Activated CD4-positive, alpha-beta T cell treated with anti-CD3 and anti-CD28 coated beads, Interleukin-2, amount 50 U/mL, for 1 hour (primary cell): ENCODE results near the gene TGM2.

Source experiments
- DNase-seq: peaks from one replicate; pipeline ENCODE4 v3.0.0-alpha.2; 2020

Gene TGM2

DNA sequence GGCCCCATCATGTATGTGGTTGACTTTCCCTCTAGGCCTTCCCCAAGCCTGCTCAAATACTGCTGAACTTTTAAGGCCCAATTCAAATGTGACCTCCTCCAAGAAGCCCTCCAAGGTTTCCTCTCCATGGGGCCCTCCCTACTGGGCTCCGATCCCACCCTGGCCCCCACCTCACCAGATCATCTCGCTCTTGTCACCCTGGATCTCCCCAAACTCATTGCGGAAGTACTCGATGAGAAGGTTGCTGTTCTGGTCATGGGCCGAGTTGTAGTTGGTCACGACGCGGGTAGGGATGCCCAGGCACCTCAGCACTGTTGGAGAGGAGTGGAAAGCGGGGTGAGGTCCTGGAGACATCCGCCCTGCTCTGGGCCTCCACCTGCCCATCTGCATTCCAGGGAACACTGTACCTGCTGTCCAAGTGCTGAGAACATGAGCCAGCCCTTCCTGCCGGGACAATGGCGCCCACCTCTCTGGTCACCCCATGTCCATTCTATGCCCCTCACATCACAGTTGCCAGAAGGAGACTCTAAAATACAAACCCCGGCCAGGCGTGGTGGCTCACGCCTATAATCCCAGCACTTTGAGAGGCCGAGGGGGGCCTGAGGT is 23.1 kb downstream of the TGM2 start:
- no peak for DNase-seq

DNA sequence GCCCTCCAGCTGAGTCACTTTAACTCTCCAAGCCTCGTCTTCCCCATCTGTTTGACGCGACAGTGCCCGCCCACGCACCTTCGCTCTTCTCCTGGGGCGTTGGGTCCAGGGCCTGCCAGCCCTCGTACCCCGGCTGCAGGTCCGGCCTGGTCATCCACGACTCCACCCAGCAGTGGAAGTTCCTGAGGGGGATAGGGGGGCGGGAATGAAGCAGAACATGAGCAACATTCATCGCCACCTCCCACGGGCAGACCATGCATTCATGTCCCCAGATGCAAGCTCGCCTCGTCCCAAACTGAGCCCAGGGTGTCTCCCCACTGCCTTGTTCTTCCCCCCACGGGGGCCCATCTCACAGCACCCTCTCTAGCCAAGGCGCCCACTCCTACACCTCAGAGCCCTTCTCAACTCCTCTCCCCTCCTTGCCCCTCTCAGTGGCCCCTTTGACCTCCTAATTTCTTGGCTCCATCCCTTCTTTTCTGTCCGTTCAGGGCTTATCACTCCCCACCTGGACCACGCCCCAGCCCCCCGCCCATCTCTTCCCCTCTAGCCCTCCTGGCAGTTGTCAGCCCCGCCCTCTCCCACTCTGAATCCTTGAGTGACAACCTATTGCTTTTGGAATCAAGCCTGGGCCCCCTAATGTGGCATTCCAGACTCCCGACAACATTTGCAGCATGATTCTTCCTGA is 23.7 kb downstream of the TGM2 start:
- no peak for DNase-seq

DNA sequence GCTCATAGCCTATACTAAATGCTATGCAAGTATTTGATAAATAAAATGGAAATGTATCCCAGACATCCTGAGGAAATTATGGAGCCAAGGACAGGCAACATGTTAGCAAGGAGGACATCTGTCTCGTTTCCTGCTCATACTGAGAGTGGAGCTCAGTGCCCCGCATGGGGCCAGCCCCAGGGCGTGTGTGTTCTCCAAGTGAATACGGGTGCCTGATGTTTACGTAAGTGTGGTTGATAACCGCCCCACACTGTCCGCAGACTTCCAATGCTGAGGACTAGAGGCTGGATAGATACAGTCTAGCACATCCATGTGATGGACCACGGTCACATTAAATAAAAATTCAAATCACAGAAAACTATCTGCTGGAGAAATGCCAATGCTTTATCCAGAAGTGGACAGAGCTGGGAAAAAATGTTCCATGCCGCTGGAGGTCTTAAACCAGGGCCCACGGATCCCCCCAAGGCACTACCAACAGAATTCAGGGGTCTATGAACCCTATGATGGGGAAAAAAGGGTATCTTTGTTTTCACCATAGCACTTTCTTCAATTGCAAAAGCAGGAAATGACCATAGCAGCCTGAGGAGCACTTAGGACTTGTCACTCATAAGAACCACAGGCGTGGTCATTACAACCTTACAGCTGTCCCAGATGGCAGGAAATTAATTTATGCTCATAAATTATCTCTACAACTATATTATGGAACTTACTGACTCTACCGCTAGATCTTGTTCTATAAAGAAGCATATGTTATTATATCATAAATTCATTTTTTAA is 24.9 kb downstream of the TGM2 start:
- DNase-seq, result no peak

DNA sequence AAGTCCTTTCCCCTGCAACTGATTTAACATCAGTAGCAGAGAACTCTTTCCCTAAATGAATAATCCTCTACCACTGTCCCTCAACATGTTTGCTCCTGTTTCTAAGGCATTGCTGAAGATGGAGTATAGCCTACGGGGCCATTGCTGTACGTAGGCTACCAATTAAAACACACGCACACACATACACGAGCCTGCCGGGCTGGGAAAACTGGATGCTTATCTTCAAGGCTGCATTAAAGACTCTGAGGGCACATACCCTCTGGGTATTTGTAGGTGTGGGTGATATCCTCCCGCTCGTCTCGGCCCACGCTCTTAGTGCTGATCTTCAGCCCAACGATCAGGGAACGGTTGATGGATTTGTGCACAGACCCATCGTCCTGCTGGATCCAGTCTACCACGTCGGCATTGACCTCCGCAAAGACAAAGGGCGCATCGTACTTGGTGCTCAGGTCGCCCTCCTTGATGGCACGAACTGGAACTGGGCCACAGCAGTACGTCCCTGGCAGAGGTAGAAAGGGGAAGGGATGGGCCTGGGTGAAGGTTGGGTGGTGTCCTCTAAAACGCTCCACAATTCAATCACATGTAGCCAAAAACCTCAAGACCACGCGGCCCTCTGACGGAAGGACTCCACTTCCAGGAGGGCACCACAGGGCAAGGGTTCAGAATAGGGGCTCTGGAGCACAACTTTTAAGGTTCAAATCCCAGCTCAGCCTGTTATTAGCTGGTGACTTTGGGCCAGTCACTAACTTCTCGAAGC is 25.7 kb downstream of the TGM2 start:
- no peak for DNase-seq

DNA sequence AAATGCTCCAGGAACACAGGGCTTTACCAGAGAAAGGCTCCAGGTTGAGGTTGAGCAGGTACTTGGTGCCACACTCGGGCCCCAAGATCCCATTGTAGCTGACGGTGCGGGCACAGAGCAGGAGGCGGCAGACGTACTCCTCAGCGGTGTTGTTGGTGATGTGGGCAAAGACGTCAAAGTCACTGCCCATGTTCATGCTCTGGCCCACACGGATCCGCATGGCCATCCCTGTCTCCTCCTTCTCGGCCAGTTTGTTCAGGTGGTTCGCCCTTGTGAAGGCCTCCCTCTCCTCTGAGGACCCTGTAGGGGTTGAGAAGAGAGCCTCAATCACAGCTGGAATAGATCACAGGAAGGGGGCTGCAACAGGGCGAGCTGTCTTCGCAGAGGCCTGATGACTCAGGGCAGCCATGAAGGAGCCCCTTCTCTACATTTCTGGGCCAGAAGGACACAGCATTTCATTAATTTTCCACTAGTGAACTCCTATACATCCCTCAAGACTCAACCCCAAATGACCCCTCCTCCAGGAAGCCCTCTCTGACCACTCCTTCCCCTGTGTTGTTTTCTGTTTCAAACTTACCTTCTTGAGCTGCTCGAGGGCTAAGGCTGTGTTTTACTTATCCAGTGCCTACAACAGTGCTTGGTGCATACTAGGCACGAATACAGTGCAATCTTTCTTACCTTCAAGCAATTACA is 26.8 kb downstream of the TGM2 start:
- DNase-seq, result no peak

DNA sequence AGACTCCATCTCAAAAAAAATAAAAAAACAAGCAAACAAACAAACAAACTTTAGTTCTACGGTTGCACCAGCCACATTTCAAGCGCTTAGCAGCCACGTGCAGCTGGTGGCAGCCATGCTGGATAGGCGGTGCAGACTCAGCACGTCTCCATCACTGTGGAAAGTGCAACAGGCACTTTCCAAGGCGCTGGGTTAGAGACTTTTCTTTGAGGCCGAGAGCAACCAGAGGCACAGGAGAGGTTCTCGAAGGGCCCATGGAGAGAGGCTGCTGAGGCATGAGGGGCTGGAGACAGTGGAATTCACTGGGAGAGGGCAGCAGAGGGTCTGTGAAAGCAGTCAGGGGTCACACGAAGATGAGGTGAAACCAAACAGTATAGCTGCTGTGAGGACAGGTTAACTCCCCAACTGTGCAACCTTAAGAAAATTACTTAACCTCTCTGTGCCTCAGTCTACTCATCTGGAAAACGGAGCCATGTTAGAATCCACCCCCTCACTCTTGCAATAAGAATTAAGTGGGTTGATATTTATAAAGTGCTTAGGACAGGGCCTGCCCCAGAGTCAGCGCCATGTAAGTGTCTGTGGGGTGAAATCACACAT is 27.5 kb downstream of the TGM2 start:
- no peak for DNase-seq

DNA sequence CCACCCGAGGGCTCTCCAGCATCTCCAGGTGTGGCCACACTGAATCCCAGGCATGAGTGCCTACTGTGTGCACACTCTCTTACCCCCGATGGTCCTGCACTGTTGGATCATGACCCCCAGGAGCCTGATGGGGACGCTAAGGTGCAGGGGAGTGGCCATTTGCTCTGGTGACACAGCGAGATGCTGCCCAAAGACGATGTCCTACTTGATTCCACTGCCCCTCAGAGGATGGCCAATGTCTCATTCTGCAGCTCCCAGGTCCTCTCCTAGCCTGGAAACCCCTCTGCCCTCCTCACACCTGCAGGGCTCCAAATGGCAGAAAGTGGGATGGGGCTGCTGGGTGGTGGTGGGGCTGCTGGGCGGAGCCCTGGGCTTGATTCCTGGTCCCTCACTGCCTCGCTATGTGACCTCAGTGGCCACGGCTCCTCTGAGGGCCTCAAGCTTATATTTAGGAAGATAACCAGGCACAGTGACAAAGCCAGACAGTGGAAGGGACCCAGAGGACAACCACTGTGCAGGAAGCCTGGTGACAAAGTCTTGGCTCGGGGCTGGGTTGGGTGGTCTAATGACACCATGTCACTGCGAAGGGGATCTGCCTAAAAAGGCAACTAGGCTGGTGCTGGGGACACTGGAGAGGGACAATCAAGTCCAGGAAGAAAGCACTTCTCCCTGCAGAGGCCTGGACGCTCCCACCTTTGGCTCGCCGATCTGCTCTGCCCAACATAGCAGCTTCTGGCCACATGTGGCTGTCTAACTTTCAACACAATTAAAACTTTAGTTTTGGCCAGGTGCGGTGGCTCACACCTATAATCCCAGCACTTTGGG is 28.4 kb downstream of the TGM2 start:
- no peak for DNase-seq

DNA sequence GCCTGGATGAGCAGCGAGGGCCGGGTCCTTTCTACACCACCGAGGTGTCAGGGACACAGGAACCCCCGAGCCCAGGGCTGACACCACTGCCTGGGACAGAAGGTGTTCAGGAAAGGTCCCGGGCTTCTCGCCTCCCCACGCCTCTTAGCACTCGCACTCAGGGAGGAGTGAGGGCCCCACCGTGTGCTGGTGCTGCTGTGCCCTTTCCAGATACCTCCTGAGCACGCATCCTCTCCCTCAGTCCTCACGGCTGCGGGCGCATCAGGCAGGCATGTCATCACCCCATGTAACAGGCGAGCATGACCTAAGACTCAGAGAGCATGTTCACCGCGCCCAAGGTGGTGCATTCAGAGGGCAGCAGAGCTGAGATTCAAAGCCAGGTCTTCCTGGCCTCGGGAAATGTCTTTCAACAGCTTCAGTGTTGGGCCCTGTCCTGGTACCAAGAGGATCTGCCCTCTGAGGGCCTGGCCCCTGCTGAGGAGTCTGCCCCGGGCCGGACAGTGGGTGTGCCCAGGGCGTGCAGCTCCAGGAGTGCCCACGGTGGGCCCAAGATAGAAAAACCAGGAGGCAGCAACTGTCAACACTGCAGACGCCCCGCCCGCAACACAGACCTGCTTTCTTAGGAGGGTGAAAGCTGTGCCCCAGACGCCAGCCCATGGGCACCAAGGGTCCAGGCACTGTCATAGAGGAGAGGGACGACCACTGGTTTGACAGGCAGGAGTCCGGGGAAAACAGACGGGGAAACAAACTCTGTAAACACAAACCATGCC is 29.2 kb downstream of the TGM2 start:
- DNase-seq, result no peak

DNA sequence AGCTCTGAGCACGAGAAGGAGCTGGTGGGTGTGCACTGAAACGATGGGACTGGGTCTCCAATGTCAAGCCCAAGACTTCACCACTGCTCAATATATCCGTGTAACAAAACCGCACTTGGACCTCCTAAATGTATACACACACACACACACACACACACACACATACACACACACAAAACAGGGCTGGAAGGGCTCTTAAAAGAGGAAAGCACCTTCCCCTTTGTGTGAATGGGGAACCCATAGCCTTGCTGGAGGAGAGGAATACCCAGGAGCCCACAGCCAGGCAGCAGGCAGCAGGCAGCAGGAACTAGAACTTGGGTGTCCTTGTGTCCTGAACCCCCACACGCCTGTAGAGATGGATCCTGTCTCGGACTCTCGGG is 29.8 kb downstream of the TGM2 start:
- no peak for DNase-seq

DNA sequence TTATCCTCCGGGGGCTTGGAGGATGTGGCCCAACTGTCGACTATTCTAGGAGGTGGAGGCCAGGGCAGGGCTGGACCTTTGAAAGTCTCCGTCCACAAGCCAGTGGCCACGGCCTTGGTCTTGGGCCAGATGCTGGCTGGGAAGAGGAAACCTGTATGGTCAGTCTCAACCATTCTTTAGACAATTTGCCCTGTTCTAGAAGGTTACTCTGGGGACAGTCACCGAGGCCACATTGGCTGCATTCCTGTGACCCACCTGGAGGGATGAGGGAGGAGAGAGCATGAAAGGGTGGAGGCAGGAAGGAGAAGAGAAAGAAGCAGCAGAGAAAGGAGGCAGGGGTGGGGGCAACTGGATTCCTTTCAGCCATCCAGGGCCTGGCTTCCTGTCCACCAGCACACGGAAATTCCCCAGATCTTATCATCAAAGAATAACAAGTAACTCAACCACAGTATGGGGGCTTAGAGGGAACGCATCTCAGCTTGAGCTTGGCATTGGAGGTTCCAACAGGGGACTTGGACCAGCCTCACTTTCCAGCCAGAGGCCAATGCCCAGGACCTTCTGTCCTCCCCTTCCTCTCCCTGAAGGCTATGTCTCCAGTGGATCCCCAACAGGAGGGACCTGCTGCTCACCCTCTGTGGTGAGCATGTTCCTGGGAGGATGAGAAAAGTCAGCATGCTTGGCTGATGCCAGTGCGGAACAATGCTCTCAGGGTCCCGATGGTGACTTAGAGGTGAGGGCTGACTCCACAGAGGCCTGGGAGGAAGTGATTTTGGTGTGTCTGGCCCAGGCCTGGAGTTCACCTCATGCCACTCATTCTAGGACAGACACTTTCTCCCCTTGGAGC is 30.4 kb downstream of the TGM2 start:
- DNase-seq, result no peak

DNA sequence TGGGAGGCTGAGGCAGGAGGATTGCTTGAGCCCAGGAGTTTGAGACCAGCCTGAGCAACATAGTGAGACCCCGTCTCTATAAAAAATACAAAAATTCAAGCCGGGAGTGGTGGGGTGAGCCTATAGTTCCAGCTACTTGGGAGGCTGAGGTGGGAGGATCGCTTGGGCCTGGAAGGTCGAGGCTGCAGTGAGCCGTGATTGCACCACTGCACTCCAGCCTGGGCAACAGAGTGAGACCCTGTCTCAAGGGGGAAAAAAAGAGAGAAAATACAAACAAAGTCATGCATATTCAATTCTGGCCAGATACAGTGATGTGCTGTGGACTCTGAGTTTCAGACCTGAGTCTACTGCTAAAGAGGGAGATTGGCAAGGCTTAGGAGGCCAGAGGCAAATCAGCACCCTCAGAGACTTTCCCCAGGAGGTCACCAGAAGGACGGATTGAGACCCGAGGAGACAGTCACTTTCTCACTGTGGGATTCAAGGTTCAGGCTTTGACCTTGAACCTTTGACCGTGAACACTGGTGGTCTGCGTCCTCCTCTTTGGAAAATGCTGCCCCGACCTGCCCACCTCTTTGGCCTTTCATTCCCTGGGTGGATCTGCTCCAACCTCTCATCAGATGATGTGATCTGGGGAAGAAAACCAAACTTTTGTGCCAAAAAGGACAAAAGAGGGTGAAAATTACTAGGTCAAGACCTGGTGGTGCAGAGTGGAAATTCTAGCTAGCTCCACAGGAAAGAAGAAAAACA is 31.2 kb downstream of the TGM2 start:
- DNase-seq, result no peak

DNA sequence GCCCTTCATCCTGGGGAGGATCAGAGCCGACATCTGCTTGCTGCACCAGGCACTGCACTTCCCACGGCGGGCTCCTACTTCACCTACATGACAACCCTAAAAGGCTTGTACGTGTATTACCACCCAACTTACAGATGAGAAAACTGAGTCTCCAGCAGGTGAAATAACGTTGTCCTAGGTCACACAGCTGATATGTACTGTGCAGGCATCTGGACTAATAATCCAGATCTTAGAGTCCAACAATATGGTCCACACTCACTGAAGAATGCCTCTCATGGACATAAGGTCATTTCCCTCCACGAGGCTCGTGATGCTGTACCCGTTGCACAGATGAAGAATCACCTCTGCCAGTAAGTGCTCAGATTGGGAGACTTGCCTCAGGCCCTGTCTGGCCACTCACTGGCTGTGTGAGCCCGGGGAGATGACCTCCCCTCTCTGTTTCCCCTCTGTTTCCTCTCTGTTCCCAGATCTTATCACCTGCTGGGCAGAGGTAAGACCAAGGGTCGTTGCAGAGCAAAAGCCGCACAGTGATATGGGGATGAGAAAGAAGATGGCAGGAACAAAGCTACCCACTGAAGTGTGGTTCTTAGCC is 32.1 kb downstream of the TGM2 start:
- no peak for DNase-seq

DNA sequence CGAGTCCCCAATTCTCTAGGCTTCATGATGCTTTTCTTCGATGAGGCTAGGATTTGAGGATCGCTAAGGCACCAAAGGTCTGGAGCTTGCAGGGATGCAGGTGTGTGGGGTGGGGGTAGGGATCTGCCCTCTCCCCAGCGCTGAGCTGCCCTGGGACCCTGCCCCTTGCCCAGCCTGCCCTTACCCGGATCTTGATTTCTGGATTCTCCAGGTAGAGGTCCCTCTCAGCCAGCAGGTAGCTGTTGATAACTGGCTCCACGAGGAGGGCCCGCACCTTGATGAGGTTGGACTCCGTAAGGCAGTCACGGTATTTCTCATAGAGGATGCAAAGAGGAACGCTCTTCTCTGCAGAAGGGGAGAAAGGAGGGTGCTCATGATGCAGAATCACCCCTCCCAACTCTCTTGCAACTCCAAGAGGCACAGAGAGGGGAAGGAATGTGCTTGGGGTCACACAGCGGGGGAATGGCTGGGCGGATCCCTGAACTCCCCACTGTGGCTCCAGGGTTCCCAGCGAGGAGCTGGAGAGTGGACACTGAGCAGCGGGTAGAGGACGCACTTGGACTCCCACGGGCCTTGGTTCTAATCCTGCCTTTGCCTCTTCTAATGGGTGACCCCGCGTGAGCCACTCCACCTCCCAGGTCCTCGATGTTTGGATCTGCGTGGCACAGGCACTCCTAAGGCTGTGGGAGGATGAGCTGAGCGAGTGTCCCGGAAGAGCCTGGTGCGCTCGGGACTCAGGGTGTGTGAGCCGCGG is 32.7 kb downstream of the TGM2 start:
- DNase-seq, result no peak

DNA sequence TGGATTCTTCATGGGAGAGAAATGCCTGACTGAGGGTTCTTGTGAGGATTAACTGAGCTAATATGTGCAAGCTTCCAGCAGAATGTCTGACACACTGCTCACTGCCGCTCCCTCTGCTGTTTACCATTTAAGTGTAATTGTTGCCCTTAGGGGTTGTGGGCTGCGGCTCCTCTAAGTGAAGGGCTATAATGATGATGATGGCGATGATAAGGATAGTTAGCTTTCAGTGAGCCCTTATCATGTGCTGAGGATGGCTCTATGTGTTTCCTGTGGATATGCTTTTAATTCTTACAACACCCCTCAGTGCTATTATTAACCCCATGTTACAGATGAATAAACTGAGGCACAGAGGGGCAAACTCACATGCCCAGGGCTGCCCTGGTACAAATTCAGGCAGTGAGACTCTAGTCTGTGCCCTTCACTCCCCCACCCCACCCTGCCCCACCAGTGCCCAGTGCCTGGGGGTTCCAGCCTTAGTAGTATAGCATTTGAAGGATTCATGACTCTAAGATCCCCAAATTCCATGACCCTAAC is 33.4 kb downstream of the TGM2 start:
- no peak for DNase-seq

DNA sequence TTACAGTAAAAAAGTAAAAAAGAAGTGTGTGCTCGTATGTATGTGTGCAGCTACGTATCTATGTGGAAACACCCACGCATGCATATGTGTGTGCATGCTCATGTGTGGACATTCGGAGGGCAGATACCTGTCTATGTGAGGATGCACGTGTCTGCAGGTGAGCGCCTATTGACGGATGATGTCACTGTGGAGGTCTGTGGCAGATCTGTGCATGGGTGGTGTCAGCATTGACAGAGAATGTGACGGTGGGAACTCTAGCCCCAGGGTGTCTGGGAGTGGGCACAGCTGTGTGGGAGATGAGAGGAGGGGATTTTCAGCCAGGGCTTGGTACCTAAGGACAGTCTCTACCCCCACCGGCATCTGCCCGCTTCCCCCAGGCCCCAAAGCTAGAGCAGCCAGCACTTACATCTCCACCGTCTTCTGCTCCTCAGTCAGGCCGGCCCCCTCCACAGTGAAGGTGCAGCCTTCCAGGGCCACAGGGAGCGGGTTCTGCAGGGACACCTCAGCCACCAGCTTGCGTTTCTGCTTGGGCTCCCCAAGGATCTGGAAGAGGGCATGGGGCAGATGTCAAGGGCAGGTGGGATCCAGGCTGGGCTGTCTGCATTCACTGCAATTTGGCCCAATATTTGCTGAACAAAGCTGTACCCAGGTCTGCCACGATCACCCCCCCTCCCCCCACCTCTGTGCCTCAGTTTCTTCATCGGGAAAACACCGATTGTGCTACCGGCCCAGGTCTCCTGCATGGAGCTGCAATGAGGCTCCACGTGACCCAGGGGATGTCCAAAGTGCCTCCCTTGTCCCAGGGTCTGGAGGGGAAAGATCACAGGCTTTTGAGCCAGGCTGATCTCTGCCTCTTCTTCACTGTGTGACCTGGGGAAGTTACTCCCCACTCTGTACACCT is 34.1 kb downstream of the TGM2 start:
- no peak for DNase-seq

DNA sequence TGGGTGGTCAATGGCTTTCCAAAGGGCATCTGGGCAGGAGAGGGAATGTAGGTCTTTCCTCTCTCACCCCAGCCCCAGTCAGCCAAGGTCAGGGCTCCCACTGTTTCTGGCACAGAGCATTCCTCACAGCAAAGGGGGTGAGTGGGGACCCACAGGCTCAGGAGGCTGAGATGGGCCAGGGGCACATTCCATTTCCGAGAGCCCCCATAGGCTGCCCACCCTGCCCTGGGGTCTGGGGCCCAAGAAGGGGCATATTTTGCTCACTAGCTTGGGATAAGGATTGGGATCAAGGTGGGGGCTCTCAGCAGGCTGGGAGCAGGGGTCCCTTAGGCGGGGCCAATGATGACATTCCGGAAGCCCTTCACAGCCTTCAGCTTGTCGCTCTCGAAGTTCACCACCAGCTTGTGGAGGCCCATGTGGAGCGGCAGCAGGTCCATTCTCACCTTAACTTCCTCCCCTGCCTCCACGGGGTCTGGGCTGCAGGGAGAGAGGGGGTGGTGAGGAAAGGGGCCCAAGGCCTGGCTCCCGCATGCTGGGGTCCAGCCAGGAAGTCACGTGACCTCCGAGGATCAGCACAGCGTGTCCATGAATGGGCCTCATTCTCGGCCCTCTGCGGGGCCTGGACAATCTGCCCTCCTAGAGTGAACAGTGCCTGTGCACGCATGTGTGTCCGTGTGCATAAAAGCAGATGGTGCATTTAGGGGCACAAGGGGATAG is 35.0 kb downstream of the TGM2 start:
- DNase-seq, result no peak
